ENCODE data around the gene CEPT1.
A peak's percentile ranks its signal among the peaks of the same experiment; 100 is the strongest.
"Not testable (repeated sequence)": the region's sequence is repeated elsewhere in the genome, so short reads cannot be mapped to it uniquely, and the experiment has no call there.

Gene CEPT1

DNA sequence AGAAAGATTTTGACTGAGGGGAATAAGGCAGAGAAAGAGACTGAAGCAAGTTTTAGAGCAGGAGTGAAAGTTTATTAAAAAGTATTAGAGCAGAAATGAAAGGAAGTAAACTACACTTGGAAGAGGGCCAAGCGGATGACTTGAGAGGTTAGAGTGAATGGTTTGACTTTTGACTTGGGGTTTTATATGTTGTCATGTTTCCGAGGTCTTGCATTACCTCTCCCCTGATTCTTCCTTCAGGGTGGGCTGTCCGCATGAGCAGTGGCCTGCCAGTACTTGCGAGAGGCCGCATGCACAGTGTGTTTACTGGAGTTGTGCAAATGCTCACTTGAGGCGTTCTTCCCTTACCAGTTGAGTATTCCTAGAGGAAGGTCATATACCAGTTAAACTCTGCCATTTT is 73.4 kb downstream of the CEPT1 start:
- Histone ChIP-seq H3K9ac (ENCODE audit: low read length) (no peak overlapping the region), H3K4me3 (ENCODE audit: low read length) (no peak overlapping the region), H3K27me3 (ENCODE audit: low read depth, low read length) (no peaks in the 10 kb centered on the region), H3K36me3 (replicated peaks; ENCODE audit: low read depth, low read length) (no peaks in the 10 kb centered on the region), H3K79me2 (ENCODE audit: low read length) (no peaks in the 10 kb centered on the region), H3K9me3 (ENCODE audit: insufficient read depth, low read length) (peaks cover 27% of the 10 kb centered on the region; the same call in 1 of the 2 replicates), H3K27ac (ENCODE audit: low read length) (no peak overlapping the region), H2AFZ (ENCODE audit: low read depth, low read length) (no peak overlapping the region), H3K4me1 (ENCODE audit: low read length) (peaks cover 41% of the 10 kb centered on the region), H4K20me1 (ENCODE audit: insufficient read depth, low read length) (no peaks in the 10 kb centered on the region), H3K4me2 (ENCODE audit: low read length) (no peak overlapping the region)
- TF ChIP-seq EZH2phosphoT487 (IDR thresholded peaks at IDR 0.05; ENCODE audit: low read depth): no peak
- TF ChIP-seq, protein P1, sequence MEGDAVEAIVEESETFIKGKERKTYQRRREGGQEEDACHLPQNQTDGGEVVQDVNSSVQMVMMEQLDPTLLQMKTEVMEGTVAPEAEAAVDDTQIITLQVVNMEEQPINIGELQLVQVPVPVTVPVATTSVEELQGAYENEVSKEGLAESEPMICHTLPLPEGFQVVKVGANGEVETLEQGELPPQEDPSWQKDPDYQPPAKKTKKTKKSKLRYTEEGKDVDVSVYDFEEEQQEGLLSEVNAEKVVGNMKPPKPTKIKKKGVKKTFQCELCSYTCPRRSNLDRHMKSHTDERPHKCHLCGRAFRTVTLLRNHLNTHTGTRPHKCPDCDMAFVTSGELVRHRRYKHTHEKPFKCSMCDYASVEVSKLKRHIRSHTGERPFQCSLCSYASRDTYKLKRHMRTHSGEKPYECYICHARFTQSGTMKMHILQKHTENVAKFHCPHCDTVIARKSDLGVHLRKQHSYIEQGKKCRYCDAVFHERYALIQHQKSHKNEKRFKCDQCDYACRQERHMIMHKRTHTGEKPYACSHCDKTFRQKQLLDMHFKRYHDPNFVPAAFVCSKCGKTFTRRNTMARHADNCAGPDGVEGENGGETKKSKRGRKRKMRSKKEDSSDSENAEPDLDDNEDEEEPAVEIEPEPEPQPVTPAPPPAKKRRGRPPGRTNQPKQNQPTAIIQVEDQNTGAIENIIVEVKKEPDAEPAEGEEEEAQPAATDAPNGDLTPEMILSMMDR (IDR thresholded peaks at IDR 0.05; ENCODE audit: low read depth, low read length): no peak

DNA sequence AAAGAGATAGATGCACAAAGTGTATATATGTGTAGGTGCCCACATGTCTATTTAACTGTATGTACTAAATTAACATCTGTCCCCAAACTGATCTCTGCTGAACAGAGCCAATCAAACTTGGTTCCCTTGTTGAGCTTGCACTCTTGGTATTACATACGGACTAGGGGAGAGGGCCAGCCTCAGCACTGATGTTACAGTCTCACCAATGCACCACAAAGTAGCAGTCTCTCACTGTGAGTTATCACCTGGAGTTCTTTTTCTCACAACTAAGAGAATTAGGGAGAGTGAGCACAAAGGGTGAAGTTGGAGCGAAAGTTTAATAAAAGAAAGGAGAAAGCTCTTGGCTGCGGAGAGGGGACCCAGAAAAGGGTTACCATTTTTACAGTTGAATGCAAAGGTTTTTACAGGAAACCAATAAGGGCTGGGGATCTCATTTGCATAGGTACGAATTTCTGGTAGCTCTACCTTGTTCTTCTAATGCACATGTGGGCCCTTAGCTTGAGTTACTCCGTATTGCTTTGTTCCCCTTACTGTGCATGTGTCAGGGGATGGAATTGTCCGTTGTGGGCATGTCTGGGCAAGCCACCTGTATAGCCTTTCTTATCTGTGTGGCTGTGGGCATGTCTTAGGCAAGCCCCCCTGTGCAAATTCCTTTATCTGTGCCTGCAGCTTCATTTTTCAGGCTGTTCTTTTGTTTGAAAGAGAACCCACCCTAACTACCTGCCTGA is 74.2 kb downstream of the CEPT1 start:
- Histone ChIP-seq H3K4me1 (ENCODE audit: low read length) (peaks cover 43% of the 10 kb centered on the region), H2AFZ (ENCODE audit: low read depth, low read length) (no peak overlapping the region), H3K4me2 (ENCODE audit: low read length) (no peak overlapping the region)

DNA sequence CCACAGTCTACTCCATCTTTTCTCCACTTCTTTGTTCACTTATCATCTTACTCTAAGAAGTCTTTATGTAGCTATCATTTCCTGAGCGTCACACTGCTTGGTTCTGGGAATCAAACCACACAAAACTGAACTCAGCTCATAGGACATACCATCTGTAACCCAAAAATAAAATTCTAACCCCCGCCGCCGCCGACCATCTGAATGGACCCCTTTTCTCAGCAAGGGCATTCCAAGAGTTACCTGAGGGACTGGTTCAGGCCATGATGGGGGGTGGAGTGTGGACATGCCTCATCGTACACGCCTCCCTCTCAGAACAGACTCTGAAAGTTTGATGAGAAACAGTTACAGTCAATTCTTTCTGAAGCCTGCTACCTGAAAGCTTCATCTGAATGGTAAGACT is 74.9 kb downstream of the CEPT1 start:
- Histone ChIP-seq H3K4me3 (ENCODE audit: low read length) (no peak overlapping the region), H3K4me2 (ENCODE audit: low read length) (no peak overlapping the region), H3K4me1 (ENCODE audit: low read length) (peaks cover 50% of the 10 kb centered on the region)

More for the DNA sequence above, 74.2 kb downstream of the CEPT1 start:
- Histone ChIP-seq H3K27ac (ENCODE audit: low read length) (peak overlapping the region; percentile 48), H3K79me2 (ENCODE audit: low read length) (no peaks in the 10 kb centered on the region), H3K27me3 (ENCODE audit: low read depth, low read length) (no peaks in the 10 kb centered on the region), H3K9ac (ENCODE audit: low read length) (no peak overlapping the region), H4K20me1 (ENCODE audit: insufficient read depth, low read length) (no peaks in the 10 kb centered on the region), H3K36me3 (replicated peaks; ENCODE audit: low read depth, low read length) (no peaks in the 10 kb centered on the region), H3K9me3 (ENCODE audit: insufficient read depth, low read length) (peaks cover 30% of the 10 kb centered on the region; the same call in 1 of the 2 replicates), H3K4me3 (ENCODE audit: low read length) (no peak overlapping the region)
- TF ChIP-seq, protein P1 (IDR thresholded peaks at IDR 0.05; ENCODE audit: low read depth, low read length): no peak
- TF ChIP-seq EZH2phosphoT487 (IDR thresholded peaks at IDR 0.05; ENCODE audit: low read depth): no peak

DNA sequence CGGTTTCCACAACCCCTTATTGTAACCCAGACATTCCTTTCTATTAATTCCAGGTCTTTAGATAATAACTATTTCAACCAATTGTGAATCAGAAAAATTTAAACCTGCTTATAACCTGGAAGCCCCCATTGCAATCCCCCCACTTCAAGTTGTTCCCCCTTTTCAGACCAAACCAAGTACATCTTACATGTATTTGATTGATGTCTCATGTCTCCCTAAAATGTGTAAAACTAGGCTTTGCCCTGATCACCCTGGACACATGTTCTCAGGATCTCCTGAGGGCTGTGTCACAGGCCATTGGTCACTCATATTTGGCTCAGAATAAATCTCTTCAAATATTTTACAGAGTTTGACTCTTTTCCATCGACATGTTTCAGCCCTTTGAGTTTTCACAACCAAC is 75.3 kb downstream of the CEPT1 start:
- Histone ChIP-seq H3K27ac (ENCODE audit: low read length) (peak overlapping the region; percentile 48), H3K4me1 (ENCODE audit: low read length) (peaks cover 54% of the 10 kb centered on the region), H3K9me3 (ENCODE audit: insufficient read depth, low read length) (peaks cover 37% of the 10 kb centered on the region; the same call in 1 of the 2 replicates)
- not testable (repeated sequence) for H4K20me1 ChIP-seq (ENCODE audit: insufficient read depth, low read length); H3K4me3 ChIP-seq (ENCODE audit: low read length); H2AFZ ChIP-seq (ENCODE audit: low read depth, low read length); H3K79me2 ChIP-seq (ENCODE audit: low read length); H3K4me2 ChIP-seq (ENCODE audit: low read length); H3K27me3 ChIP-seq (ENCODE audit: low read depth, low read length); H3K9ac ChIP-seq (ENCODE audit: low read length); H3K36me3 ChIP-seq (replicated peaks; ENCODE audit: low read depth, low read length)

More for the DNA sequence above, 74.9 kb downstream of the CEPT1 start:
- Histone ChIP-seq H3K9me3 (ENCODE audit: insufficient read depth, low read length) (peaks cover 34% of the 10 kb centered on the region; the same call in 1 of the 2 replicates), H3K9ac (ENCODE audit: low read length) (no peak overlapping the region), H3K27ac (ENCODE audit: low read length) (peak overlapping the region; percentile 48; the same call in 1 of the 2 replicates), H4K20me1 (ENCODE audit: insufficient read depth, low read length) (no peaks in the 10 kb centered on the region), H3K79me2 (ENCODE audit: low read length) (no peaks in the 10 kb centered on the region), H3K27me3 (ENCODE audit: low read depth, low read length) (no peaks in the 10 kb centered on the region), H3K36me3 (replicated peaks; ENCODE audit: low read depth, low read length) (no peaks in the 10 kb centered on the region), H2AFZ (ENCODE audit: low read depth, low read length) (no peak overlapping the region)
- no peak for TF ChIP-seq EZH2phosphoT487 (IDR thresholded peaks at IDR 0.05; ENCODE audit: low read depth)
- TF ChIP-seq, protein P1 (IDR thresholded peaks at IDR 0.05; ENCODE audit: low read depth, low read length): no peak
